Lower lobe of right lung (tissue), 2 donors: ENCODE measurements around the gene OR56B1. TPM values are rescaled to one million over a fixed set of nuclear protein-coding genes. Genes with fewer than 3 reads are reported as not detected.

Experiments used
- ATAC-seq, 2 donors: fragments of 200-7000 bp; cut with Tn5 transposase; one replicate each; pipeline ENCODE4 v1.9.1; 2020 to 2022; ENCODE audit warnings: mild to moderate bottlenecking in 2 of 2, moderate library complexity in 2 of 2
- DNase-seq: peaks from one replicate; pipeline ENCODE4 v3.0.0-alpha.2; 2020
- H3K27ac ChIP-seq: fragments of 200-600 bp; one replicate; pipeline ENCODE4 v1.8.0; 2022
- H3K27me3 ChIP-seq: fragments of 200-600 bp; one replicate; pipeline ENCODE4 v1.8.0; 2022; ENCODE audit warnings: low read depth
- H3K36me3 ChIP-seq: fragments of 200-600 bp; one replicate; pipeline ENCODE4 v1.8.0; 2022; ENCODE audit warnings: mild to moderate bottlenecking
- H3K4me1 ChIP-seq: fragments of 200-600 bp; one replicate; pipeline ENCODE4 v1.8.0; 2022
- H3K4me3 ChIP-seq: fragments of 200-600 bp; one replicate; pipeline ENCODE4 v1.8.0; 2022; ENCODE audit warnings: mild to moderate bottlenecking
- H3K9me3 ChIP-seq: fragments of 200-600 bp; one replicate; pipeline ENCODE4 v1.8.0; 2022
- intact Hi-C: fragments of 100-400 bp; cut with DNase I; formaldehyde crosslinking; loops from one replicate; pipeline ENCODE4 v1.11.0; 2022
- total RNA-seq: library from RNA; stranded (reverse); fragmentation: NEBNext Ultra II Directional; extraction: Animal tissue kit (Norgen Biotek cat#: 25700); gene quantifications from one replicate; pipeline ENCODE4 v1.2.1, GENCODE V29; 2021
- TF ChIP-seq, protein P1 (sequence below): fragments of 200-600 bp; IDR thresholded peaks from one replicate; pipeline ENCODE4 v1.8.0; 2022; ENCODE audit warnings: antibody characterized with exemption, mild to moderate bottlenecking
- donor health status: DM: no; HTN: yes; CAD: no; lungs with severe emphysema.

OR56B1 gene
- total RNA-seq, 1 donor from 2014 or later: not detected

DNA sequence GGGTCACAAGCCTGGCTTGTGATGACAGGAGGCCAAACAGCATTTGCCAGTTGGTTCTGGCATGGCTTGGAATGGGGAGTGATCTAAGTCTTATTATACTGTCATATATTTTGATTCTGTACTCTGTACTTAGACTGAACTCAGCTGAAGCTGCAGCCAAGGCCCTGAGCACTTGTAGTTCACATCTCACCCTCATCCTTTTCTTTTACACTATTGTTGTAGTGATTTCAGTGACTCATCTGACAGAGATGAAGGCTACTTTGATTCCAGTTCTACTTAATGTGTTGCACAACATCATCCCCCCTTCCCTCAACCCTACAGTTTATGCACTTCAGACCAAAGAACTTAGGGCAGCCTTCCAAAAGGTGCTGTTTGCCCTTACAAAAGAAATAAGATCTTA lies 843 bp downstream of the OR56B1 start:
- Histone ChIP-seq H3K27ac (no peak overlapping the region), H3K27me3 (no peaks in the 10 kb centered on the region), H3K4me3 (no peak overlapping the region), H3K9me3 (no peaks in the 10 kb centered on the region), H3K4me1 (no peaks in the 10 kb centered on the region), H3K36me3 (no peaks in the 10 kb centered on the region)
- TF ChIP-seq, protein P1, sequence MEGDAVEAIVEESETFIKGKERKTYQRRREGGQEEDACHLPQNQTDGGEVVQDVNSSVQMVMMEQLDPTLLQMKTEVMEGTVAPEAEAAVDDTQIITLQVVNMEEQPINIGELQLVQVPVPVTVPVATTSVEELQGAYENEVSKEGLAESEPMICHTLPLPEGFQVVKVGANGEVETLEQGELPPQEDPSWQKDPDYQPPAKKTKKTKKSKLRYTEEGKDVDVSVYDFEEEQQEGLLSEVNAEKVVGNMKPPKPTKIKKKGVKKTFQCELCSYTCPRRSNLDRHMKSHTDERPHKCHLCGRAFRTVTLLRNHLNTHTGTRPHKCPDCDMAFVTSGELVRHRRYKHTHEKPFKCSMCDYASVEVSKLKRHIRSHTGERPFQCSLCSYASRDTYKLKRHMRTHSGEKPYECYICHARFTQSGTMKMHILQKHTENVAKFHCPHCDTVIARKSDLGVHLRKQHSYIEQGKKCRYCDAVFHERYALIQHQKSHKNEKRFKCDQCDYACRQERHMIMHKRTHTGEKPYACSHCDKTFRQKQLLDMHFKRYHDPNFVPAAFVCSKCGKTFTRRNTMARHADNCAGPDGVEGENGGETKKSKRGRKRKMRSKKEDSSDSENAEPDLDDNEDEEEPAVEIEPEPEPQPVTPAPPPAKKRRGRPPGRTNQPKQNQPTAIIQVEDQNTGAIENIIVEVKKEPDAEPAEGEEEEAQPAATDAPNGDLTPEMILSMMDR: no peak
- no peak for DNase-seq
- no peak for ATAC-seq
- intact Hi-C loops: no loop called here

DNA sequence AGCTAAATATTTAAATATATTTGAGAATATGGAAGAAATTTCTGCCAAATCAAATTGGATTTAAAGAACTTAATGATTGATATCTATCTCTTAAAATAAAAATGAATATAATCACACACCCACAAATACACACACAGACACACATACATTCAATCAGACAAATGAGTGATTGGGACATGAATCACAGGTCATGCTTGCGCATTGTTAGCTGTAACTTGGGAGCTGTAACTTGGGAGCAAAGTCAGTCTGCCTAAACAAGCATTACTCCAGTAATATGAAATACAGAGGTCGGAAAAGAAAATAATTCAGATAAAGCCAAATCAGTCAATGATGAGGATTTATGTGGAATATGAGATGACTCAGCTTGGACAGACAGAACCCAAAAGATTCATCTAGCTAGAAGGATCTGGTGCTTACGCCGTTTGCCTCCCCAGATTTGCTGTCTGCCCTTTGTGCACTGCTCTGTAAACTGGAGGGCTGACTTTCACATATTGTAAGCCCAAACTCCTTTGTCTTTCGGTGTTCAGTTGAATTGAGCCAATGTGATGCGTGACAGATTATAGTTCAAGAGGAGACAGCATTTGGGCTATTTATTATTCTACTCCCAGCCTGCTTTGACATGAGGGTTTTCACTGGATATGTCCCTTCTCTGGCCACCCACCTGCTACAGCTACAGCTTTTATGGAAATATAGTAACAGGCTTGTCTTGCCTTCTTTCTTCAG lies 1.6 kb downstream of the OR56B1 start:
- intact Hi-C loops: no loop called here
- no peak overlapping the region for H3K27ac ChIP-seq
- H3K27me3 ChIP-seq: no peaks in the 10 kb centered on the region
- TF ChIP-seq, protein P1: no peak
- H3K9me3 ChIP-seq: no peaks in the 10 kb centered on the region
- H3K4me3 ChIP-seq: no peak overlapping the region
- DNase-seq (no peak), ATAC-seq (no peak)
- H3K4me1 ChIP-seq: no peaks in the 10 kb centered on the region
- no peaks in the 10 kb centered on the region for H3K36me3 ChIP-seq

DNA sequence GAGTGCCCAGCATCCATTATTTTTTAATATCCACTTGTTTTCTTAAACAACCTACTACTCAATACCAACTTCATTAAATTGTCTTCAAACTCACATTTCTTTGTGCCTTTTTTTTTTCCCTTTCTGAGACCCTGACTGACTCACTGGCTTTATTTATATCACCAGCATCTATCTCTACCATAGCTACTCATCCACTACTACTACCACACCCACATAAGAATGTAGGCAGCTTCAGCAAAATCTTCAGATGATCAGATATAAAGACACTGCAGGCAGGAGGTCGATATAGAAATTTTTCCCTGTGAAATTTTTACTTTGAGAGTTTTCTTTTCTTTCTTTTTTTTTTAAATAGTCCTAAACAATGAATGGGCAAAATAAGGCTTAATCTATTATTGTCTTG lies 2.2 kb downstream of the OR56B1 start:
- Histone ChIP-seq H3K27me3 (no peaks in the 10 kb centered on the region), H3K4me1 (no peaks in the 10 kb centered on the region), H3K9me3 (no peaks in the 10 kb centered on the region), H3K36me3 (no peaks in the 10 kb centered on the region), H3K27ac (no peak overlapping the region), H3K4me3 (no peak overlapping the region)
- intact Hi-C loops: no loop called here
- ATAC-seq: no peak
- DNase-seq: no peak
- TF ChIP-seq, protein P1: no peak

DNA sequence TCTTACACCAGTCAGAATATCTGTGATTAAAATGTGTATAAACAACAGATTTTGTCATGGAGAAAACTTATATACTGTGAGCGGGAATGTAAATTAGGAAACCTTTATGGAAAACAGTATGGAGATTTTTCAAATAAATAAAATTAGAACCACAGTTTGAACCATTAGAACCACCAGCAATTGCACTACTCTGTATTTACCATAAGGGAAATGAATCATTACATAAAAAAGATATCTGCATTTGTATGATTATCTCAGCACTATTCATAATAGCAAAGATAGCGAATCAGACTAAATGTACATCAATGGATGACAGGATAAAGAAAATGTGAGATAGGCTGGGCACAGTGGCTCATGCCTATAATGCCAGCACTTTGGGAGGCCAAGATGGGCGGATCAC lies 10.4 kb downstream of the OR56B1 start:
- no peaks in the 10 kb centered on the region for H3K27me3 ChIP-seq
- H3K36me3 ChIP-seq: no peaks in the 10 kb centered on the region
- no peaks in the 10 kb centered on the region for H3K4me1 ChIP-seq
- H3K9me3 ChIP-seq: no peaks in the 10 kb centered on the region
- intact Hi-C loops: no loop called here
- H3K4me3 ChIP-seq: no peak overlapping the region
- no peak for ATAC-seq
- DNase-seq: no peak
- H3K27ac ChIP-seq: no peak overlapping the region
- TF ChIP-seq, protein P1: no peak

DNA sequence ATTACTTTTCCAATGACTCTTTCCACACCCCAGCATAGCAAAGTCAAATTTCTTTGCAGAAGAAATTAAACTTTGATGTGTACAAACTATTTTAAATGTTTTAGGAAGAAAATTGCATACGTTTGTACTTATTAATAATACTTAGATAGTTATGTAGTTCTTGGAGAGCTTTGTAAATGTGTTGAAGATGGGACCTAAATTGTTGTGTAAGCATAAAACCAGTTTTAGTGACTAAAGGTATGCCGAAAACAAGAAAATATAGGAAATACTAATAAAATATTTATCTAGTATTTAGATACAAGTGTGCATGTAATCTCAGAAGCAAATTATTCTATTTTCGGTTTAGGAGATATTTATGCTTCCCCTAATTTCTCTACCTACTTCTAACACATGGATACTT lies 13.6 kb downstream of the OR56B1 start:
- ATAC-seq (no peak), DNase-seq (no peak)
- H3K27me3 ChIP-seq: no peaks in the 10 kb centered on the region
- H3K36me3 ChIP-seq: no peaks in the 10 kb centered on the region
- no peaks in the 10 kb centered on the region for H3K4me1 ChIP-seq
- TF ChIP-seq, protein P1: no peak
- intact Hi-C loops: no loop called here
- no peak overlapping the region for H3K27ac ChIP-seq
- H3K4me3 ChIP-seq: no peak overlapping the region
- no peaks in the 10 kb centered on the region for H3K9me3 ChIP-seq
